ENCODE results near the gene WTAP.
A peak's percentile ranks its signal among the peaks of the same experiment; 100 is the strongest.
"Not testable (repeated sequence)": the region's sequence is repeated elsewhere in the genome, so short reads cannot be mapped to it uniquely, and the experiment has no call there.

The WTAP gene

DNA sequence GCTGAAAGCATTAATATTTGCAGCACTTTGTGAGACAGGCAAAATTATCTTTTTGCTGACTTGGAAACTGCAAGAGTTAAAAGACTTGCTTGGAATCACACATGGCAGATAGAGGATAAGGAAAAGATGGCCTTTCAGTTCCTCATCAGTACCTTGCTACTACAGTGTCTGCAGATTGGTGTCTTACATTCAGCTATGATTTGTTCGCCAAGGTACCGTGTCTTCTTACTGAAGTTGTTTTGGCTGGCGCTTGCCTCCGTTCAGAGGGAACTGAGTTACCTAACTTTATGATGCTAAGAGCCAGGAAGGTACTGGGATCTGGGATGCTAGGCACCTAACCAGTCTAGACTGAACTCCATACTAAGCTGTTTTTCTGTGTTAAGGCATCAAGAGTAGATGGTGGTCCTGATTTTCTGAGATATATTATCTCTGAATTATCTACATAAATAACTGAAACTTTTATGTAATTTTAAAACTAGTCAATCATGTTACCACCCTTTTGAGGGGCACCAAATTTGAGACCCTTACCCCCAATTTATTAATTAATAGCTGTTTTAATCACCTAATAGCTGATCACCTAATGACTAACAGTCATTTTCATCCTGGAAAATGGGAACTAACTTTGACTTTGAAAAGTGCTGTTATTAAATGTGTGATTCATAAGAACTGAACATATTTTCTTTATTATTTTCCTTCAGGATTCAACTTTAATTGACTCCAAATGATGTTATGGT, 2.5 kb downstream of the WTAP start:
- no peak for DNase-seq (ENCODE audit: low spot score)
- TF ChIP-seq, protein P1, sequence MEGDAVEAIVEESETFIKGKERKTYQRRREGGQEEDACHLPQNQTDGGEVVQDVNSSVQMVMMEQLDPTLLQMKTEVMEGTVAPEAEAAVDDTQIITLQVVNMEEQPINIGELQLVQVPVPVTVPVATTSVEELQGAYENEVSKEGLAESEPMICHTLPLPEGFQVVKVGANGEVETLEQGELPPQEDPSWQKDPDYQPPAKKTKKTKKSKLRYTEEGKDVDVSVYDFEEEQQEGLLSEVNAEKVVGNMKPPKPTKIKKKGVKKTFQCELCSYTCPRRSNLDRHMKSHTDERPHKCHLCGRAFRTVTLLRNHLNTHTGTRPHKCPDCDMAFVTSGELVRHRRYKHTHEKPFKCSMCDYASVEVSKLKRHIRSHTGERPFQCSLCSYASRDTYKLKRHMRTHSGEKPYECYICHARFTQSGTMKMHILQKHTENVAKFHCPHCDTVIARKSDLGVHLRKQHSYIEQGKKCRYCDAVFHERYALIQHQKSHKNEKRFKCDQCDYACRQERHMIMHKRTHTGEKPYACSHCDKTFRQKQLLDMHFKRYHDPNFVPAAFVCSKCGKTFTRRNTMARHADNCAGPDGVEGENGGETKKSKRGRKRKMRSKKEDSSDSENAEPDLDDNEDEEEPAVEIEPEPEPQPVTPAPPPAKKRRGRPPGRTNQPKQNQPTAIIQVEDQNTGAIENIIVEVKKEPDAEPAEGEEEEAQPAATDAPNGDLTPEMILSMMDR (IDR thresholded peaks at IDR 0.05): no peak
- Histone ChIP-seq H3K4me3 (peak overlapping the region; percentile 95), H3K27ac (no peak overlapping the region)

DNA sequence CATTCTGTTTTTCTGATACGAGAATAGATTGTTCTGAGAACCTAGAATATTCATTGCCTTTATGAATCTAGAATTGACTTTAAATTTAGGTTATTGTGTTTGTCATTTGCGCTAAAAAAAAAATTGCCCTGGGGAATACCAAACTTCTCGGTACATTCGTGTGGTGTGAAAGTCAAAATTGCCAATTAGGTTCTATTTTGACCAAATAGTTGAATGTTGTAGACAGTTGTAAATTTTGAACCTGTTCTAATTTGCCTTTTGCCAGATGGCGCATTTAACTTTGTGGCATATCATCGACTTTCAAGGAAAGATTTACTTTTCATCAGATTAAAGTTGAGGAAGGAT, 3.0 kb downstream of the WTAP start:
- TF ChIP-seq, protein P1 (IDR thresholded peaks at IDR 0.05): no peak
- no peak overlapping the region for H3K4me3 ChIP-seq
- no peak for DNase-seq (ENCODE audit: low spot score)
- H3K27ac ChIP-seq: no peak overlapping the region

DNA sequence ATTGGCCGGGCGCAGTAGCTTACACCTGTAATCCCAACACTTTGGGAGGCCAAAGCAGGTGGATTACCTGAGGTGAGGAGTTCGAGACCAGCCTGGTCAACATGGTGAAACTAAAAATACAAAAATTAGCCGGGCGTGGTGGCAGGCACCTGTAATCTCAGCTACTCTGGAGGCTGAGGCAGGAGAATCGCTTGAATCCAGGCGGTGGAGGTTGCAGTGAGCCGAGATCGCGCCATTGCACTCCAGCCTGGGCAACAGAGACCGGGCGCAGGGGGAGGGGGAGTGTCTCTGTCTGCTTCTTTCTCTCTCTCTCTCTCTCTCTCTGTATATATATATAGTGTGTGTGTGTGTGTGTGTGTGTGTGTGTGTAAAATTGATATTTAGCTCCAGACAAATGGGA, 5.2 kb downstream of the WTAP start:
- H3K27ac ChIP-seq; DNase-seq (ENCODE audit: low spot score); H3K4me3 ChIP-seq: not testable (repeated sequence)

DNA sequence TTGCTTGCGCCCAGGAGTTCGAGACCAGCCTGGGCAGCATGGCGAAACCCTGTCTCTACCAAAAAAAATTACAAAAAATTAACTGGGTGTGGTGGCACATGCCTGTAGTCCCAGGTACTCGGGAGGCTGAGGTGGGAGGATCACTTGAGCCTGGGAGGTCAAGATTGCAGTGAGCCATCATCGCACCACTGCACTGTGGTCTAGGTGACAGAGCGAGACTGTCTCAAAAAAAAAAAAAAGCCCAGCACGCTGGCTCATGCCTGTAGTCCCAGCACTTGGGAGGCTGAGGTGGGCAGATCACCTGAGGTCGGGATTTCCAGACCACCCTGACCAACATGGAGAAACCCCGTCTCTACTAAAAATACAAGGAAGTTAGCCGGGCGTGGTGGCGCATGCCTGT, 6.1 kb downstream of the WTAP start:
- not testable (repeated sequence) for H3K27ac ChIP-seq; DNase-seq (ENCODE audit: low spot score); H3K4me3 ChIP-seq

DNA sequence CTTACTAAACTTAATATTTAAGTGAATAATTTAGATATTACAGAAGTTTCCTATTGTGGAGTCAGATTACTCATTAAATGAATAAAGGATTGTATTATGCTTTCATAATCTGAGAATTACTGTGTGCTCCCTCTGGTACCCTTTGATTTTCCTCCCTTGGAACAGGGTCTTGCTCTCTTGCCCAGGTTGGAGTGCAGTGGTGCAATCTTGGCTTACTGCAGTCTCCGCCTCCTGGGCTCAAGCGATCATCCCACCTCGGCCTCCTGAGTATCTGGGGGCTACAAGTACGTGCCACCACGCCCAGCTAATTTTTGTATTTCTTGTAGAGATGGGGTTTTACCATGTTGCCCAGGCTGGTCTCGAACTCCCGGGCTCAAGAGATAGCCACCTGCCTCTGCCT, 9.6 kb downstream of the WTAP start:
- DNase-seq (ENCODE audit: low spot score): no peak
- TF ChIP-seq, protein P1 (IDR thresholded peaks at IDR 0.05): no peak
- no peak overlapping the region for H3K4me3 ChIP-seq
- no peak overlapping the region for H3K27ac ChIP-seq

DNA sequence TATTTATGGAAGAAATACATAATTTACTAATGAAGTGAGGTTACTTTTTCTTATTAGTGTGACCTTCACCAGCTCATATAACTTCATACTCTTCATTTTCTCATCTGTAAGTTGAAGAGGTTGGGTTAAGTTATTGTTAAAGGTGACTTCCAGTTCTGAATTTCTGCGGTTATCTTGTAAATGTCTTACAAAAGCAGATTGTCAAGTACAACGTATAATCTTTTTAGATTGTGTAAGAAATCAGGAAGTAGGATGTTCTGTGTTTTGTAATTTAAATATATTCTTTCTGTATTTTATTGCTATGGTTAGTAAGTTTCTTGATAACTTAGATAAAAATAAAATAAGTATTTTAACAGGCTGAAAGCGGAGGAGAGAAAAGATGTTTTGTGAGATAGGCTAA, 12.0 kb downstream of the WTAP start:
- H3K4me3 ChIP-seq: no peak overlapping the region
- TF ChIP-seq, protein P1 (IDR thresholded peaks at IDR 0.05): no peak
- no peak overlapping the region for H3K27ac ChIP-seq
- no peak for DNase-seq (ENCODE audit: low spot score)

DNA sequence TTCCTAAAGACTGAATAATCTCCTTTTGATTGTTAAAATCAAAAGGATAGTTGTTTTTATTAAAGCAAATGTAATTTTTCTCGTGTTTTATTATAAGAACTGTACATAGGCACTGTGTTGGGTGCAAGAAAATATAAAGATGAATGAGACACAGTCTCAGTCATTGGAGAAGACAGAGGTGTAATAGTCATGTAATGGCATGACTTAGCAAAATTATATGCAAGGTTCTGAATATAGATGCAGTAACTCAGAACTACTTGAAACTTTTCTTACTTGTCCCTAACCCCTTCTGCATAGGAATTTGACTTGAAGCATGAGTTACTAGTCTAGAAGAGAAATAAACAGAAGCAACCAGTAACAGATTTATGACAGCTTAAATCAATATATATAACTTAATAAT, 14.9 kb downstream of the WTAP start:
- no peak overlapping the region for H3K4me3 ChIP-seq
- DNase-seq (ENCODE audit: low spot score): no peak
- H3K27ac ChIP-seq: no peak overlapping the region
- TF ChIP-seq, protein P1 (IDR thresholded peaks at IDR 0.05): no peak

DNA sequence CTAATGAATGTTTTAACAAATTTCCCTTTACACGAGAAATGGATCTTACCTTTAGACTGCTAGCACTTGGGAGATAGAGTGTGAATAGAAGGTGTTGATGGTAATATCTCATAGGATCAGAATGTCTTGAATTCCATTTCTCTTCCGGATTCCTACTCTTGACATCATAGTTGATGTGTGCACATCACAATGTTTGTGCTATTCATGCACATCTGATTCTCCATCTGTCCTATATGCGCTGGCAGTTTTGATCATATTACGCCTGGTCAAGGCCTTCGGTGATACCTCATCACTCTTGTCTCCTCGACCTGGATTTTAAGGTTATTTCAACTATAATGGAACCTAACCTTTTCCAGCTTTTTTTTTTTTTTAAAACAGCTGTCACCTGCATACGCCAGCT, 17.8 kb downstream of the WTAP start:
- Histone ChIP-seq H3K27ac (no peak overlapping the region), H3K4me3 (no peak overlapping the region)
- TF ChIP-seq, protein P1 (IDR thresholded peaks at IDR 0.05): no peak
- DNase-seq (ENCODE audit: low spot score): no peak

Measured in coronary artery (tissue), 2 donors.